ENCODE data around the gene HDLBP.

GRCh38 chr2:241224018-241224850 lies 91.2 kb downstream of the HDLBP start:
- TF ChIP-seq TAF1 (IDR thresholded peaks at IDR 0.05; ENCODE audit: borderline replicate concordance, insufficient read depth, low read length) (no peak), POLR2AphosphoS5 (IDR thresholded peaks at IDR 0.05; ENCODE audit: low read depth, low read length) (peak; percentile 27; the same call in 1 of the 2 replicates), SIN3A (IDR thresholded peaks at IDR 0.05; ENCODE audit: borderline replicate concordance, insufficient read depth, low read length) (no peak)

Data from PFSK-1 (cell line).